HepG2 (cell line): Measurements from ENCODE around the gene FASTKD1. TPM values are rescaled to one million over a fixed set of nuclear protein-coding genes. Genes with fewer than 3 reads are reported as not detected.

Source experiments
- AGO2 ChIP-seq: fragments of 200-400 bp; formaldehyde crosslinking; optimal IDR thresholded peaks from 2 replicates; pipeline ENCODE3; 2017; ENCODE audit warnings: mild to moderate bottlenecking, low read depth, low read length, moderate library complexity
- ARID3A ChIP-seq: IDR thresholded peaks from 2 replicates; pipeline ENCODE4 v1.6.1; 2012; ENCODE audit warnings: low read depth, low read length, improper control_type of control experiment
- ARNT ChIP-seq: fragments of 450-650 bp; IDR thresholded peaks from 2 replicates; pipeline ENCODE4 v1.6.1; 2017
- BATF2 ChIP-seq: sonication (generic); formaldehyde crosslinking; IDR thresholded peaks from 2 replicates; pipeline ENCODE4 v1.8.0; 2022; ENCODE audit warnings: mild to moderate bottlenecking, missing genetic modification reagents, moderate library complexity
- BCL6 ChIP-seq: IDR thresholded peaks from 2 replicates; pipeline ENCODE4 v1.6.1; 2016; ENCODE audit warnings: missing genetic modification reagents, missing compliant biosample characterization
- CTCF ChIP-seq: sonication (generic); formaldehyde crosslinking; IDR thresholded peaks from 2 replicates; pipeline ENCODE4 v1.5.0; 2020; ENCODE audit warnings: mild to moderate bottlenecking, missing genetic modification reagents, moderate library complexity
- LCORL ChIP-seq, 2 experiments: fragments of 450-650 bp in 1 of 2; sonication (generic) in 1 of 2; formaldehyde crosslinking in 1 of 2; IDR thresholded peaks; 2 replicates each; pipeline versions ENCODE4 v1.5.0 to v1.6.1; 2017 to 2020; ENCODE audit warnings: antibody characterized with exemption in 1 of 2, missing genetic modification reagents in 1 of 2
- MZF1 ChIP-seq: sonication (generic); formaldehyde crosslinking; IDR thresholded peaks from 2 replicates; pipeline ENCODE4 v1.8.1; 2023; ENCODE audit warnings: mild to moderate bottlenecking, missing genetic modification reagents, borderline replicate concordance
- NFE2L2 ChIP-seq: fragments of 150-350 bp; IDR thresholded peaks from 2 replicates; pipeline ENCODE4 v1.6.1; 2014; ENCODE audit warnings: low read length
- PLRG1 ChIP-seq: fragments of 450-650 bp; conservative IDR thresholded peaks from 2 replicates; pipeline ENCODE4 v1.6.1; 2016
- PRMT3 ChIP-seq: sonication (generic); formaldehyde crosslinking; IDR thresholded peaks from 2 replicates; pipeline ENCODE4 v1.8.1; 2022; ENCODE audit warnings: low read depth, mild to moderate bottlenecking, moderate library complexity, missing genetic modification reagents, borderline replicate concordance
- REL ChIP-seq: sonication (generic); formaldehyde crosslinking; conservative IDR thresholded peaks from 2 replicates; pipeline ENCODE4 v1.8.0; 2022; ENCODE audit warnings: mild to moderate bottlenecking, missing genetic modification reagents, moderate library complexity
- SRSF9 ChIP-seq: fragments of 200-400 bp; formaldehyde crosslinking; IDR thresholded peaks from 2 replicates; pipeline ENCODE4 v1.6.1; 2018; ENCODE audit warnings: borderline replicate concordance, mild to moderate bottlenecking, low read depth, low read length; ENCODE audit not compliant: insufficient read depth, poor library complexity, severe bottlenecking
- ZBTB44 ChIP-seq: sonication (generic); formaldehyde crosslinking; IDR thresholded peaks from 2 replicates; pipeline ENCODE4 v1.4.0; 2020; ENCODE audit warnings: missing genetic modification reagents
- ZBTB7A ChIP-seq: sonication (generic); formaldehyde crosslinking; IDR thresholded peaks from 2 replicates; pipeline ENCODE4 v1.8.0; 2022; ENCODE audit warnings: mild to moderate bottlenecking, missing genetic modification reagents
- ZFP41 ChIP-seq: sonication (generic); formaldehyde crosslinking; IDR thresholded peaks from 2 replicates; pipeline ENCODE4 v1.4.0; 2020; ENCODE audit warnings: mild to moderate bottlenecking, missing genetic modification reagents, borderline replicate concordance
- ZNF232 ChIP-seq: sonication (generic); formaldehyde crosslinking; IDR thresholded peaks from 2 replicates; pipeline ENCODE4 v1.4.0; 2020; ENCODE audit warnings: missing genetic modification reagents, borderline replicate concordance
- ZNF850 ChIP-seq: sonication (generic); formaldehyde crosslinking; conservative IDR thresholded peaks from 2 replicates; pipeline ENCODE4 v1.9.0; 2021; ENCODE audit warnings: mild to moderate bottlenecking, missing genetic modification reagents
- polyA plus RNA-seq, 8 experiments: library from polyadenylated mRNA; depleted of rRNA in 3 of 8; stranded (reverse) in 7 of 8; unstranded in 1 of 8; fragments of >200 nt; fragmentation: Illumina TruSeq in 4 of 8; extraction: Trizol in 4 of 8; gene quantifications; 2 replicates each; pipeline versions ENCODE4 v1.2.1 to v1.2.3, GENCODE V29; 2011 to 2016; ENCODE audit warnings: low read depth in 4 of 8, missing spikeins in 1 of 8, mixed read lengths in 1 of 8; ENCODE audit not compliant: insufficient read depth in 1 of 8
- total RNA-seq, 5 experiments: library from RNA; depleted of rRNA; stranded (reverse); fragments of >200 nt; fragmentation: Illumina TruSeq; extraction: Trizol; gene quantifications; 2 replicates each; pipeline ENCODE4 v1.2.3, GENCODE V29; 2016; ENCODE audit warnings: low read depth in 1 of 5
- TF ChIP-seq, protein P1 (sequence below): sonication (generic); formaldehyde crosslinking; IDR thresholded peaks from 2 replicates; pipeline ENCODE4 v1.5.0; 2020; ENCODE audit warnings: missing genetic modification reagents
- TF ChIP-seq, protein P2 (sequence below): sonication (generic); formaldehyde crosslinking; IDR thresholded peaks from 2 replicates; pipeline ENCODE4 v1.8.0; 2022; ENCODE audit warnings: mild to moderate bottlenecking, missing genetic modification reagents

FASTKD1 gene
- total and polyA plus RNA-seq, 2 of the 13 experiments (the other 11 are each of a cell fraction or from before 2014, with no cell fraction given), result 35.0 to 38.0 TPM

- TF ChIP-seq CTCF (CRISPR knock-in tag) (peak; percentile 14; the same call in 1 of the 2 replicates), ZBTB7A (CRISPR knock-in tag) (no peak), BCL6 (CRISPR knock-in tag) (peak; percentile 98), REL (CRISPR knock-in tag) (0 out of 2 replicates have a peak, but pooled peaks have one; percentile 3), ZFP41 (no peak), PLRG1 (no peak), ARID3A (0 out of 2 replicates have a peak, but pooled peaks have one; percentile 31), ZNF232 (CRISPR knock-in tag) (peak; percentile 81), SRSF9 (no peak), ZNF850 (CRISPR knock-in tag) (no peak), ZBTB44 (CRISPR knock-in tag) (0 out of 2 replicates have a peak, but pooled peaks have one; percentile 22), BATF2 (CRISPR knock-in tag) (no peak), NFE2L2 (no peak; the same call in 1 of the 2 replicates), MZF1 (CRISPR knock-in tag) (no peak; the same call in 1 of the 2 replicates), AGO2 (peak; percentile 81), PRMT3 (peak; percentile 39; the same call in 1 of the 2 replicates), ARNT (no peak), LCORL (IDR thresholded peaks at IDR 0.05) (peak; percentile 13; the same call in 1 of the 2 replicates), LCORL (CRISPR knock-in tag; IDR thresholded peaks at IDR 0.05) (peak; percentile 84)
- TF ChIP-seq, protein P1, sequence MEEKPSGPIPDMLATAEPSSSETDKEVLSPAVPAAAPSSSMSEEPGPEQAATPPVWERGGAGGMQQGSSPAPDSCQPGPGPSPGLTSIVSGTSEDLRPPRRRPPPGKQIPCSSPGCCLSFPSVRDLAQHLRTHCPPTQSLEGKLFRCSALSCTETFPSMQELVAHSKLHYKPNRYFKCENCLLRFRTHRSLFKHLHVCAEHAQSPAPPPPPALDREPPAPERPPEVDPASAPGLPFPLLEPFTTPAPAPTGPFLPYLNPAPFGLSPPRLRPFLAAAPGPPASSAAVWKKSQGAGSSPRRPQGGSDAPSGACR (CRISPR knock-in tag), result 0 out of 2 replicates have a peak, but pooled peaks have one; percentile 59
- TF ChIP-seq, protein P2, sequence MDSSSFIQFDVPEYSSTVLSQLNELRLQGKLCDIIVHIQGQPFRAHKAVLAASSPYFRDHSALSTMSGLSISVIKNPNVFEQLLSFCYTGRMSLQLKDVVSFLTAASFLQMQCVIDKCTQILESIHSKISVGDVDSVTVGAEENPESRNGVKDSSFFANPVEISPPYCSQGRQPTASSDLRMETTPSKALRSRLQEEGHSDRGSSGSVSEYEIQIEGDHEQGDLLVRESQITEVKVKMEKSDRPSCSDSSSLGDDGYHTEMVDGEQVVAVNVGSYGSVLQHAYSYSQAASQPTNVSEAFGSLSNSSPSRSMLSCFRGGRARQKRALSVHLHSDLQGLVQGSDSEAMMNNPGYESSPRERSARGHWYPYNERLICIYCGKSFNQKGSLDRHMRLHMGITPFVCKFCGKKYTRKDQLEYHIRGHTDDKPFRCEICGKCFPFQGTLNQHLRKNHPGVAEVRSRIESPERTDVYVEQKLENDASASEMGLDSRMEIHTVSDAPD, result peak; percentile 82; the same call in 1 of the 2 replicates
Observed at GRCh38 chr2:169584005-169584877, 10.6 kb upstream of the FASTKD1 start, which contains the start of gene PPIG (continued).
